IPS-18c (cell line): Measurements from ENCODE around the gene LRRC17.
"Not testable (repeated sequence)": the region's sequence is repeated elsewhere in the genome, so short reads cannot be mapped to it uniquely, and the experiment has no call there.

Experiments used
- H3K4me3 ChIP-seq: 2 replicates; pipeline ENCODE4 v1.7.0; 2013; ENCODE audit warnings: low read depth, mild to moderate bottlenecking, low read length, moderate library complexity; ENCODE audit not compliant: insufficient read depth
- H3K9me3 ChIP-seq: one replicate; pipeline ENCODE4 v1.6.1; 2013; ENCODE audit warnings: mild to moderate bottlenecking, low read length, moderate library complexity; ENCODE audit not compliant: control insufficient read depth, insufficient read depth

LRRC17 gene

DNA sequence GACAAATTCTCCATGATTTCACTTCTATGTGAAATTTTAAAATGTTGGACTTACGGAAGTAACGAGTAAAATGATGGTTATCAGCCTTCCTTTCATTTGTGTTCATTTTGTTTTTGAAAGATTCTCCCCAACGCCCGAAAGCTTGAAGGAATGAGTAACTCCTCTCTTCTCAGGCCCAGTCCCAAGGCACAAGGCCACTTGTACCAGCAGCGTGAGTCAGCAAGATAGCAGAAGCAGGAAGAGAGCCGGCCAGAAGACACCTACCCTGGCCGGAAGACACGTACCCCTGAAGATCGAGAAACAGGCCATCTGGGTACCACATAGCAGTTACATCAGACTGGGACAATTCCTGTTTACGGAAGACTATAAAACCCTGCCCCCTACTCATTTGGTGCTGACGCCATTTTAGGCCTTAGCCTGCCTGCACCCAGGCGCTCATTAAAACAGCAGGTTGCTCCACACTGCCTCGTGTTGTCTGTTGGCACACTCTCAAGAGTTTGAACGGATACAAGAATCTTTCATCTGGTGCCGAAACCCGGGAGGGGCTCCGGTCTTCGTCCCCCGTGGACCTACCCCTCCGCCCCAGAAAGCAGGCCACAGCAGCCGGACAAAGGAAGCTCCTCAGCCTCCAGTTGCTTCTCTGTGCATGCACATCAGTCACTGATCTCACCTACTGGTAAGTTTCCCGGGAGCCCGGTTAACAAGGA, 60.4 kb downstream of the LRRC17 start:
- Histone ChIP-seq H3K9me3 (no peaks in the 10 kb centered on the region), H3K4me3 (no peak overlapping the region)

- Histone ChIP-seq H3K4me3 (no peak overlapping the region), H3K9me3 (no peaks in the 10 kb centered on the region)
Measured at GRCh38 chr7:102974366-102975236, 61.8 kb downstream of the LRRC17 start.

DNA sequence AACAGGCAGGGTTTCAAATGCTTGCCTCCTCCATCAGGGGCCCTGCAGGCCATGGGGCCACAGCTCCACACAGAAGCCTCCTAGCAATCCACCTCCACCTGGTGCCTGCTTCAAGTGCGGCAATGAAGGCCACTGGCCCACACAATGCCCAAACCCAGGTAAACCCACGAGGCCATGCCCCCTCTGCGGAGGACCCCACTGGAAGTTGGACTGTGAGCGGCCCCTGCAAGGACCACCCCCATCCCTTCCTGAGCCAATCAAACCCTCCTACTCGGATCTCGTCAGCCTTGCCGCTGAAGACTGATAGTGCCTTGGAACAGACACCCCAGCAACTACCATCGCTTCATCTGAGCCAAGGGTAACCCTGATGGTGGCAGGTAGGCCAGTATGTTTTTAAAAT, 63.1 kb downstream of the LRRC17 start:
- no peaks in the 10 kb centered on the region for H3K9me3 ChIP-seq
- H3K4me3 ChIP-seq = no peak overlapping the region

GRCh38 chr7:102976493-102976892, 63.7 kb downstream of the LRRC17 start:
- Histone ChIP-seq H3K4me3 (no peak overlapping the region), H3K9me3 (no peaks in the 10 kb centered on the region)

DNA sequence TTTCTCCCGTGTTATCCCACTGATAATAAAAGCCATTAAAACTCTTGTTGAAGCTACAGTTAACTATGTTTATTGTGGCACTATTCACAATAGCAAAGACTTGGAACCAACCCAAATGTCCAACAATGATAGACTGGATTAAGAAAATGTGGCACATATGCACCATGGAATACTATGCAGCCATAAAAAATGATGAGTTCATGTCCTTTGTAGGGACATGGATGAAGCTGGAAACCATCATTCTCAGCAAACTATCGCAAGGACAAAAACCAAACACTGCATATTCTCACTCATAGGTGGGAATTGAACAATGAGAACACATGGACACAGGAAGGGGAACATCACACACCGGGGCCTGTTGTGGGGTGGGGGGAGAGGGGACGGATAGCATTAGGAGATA, 64.8 kb downstream of the LRRC17 start:
- H3K4me3 ChIP-seq, H3K9me3 ChIP-seq: not testable (repeated sequence)

GRCh38 chr7:102978284-102978683, 65.5 kb downstream of the LRRC17 start:
- Histone ChIP-seq H3K9me3 (no peaks in the 10 kb centered on the region), H3K4me3 (no peak overlapping the region)

DNA sequence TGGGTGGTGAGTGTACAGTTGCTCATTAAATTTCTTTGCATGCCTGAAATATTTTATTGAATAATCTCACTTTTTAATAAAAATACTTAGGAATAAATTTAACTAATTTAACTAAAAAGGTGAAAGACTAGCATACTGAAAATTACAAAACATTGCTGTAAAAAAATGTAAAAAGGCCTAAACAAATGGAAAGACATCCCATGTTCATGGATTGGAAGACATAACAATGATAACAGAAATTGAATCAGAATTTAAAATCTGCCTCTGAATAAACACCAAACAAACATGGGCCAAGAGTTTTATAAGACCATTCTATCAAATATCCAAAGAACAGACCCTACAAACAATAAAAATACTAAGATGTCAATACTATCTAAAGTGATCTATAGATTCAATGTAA, 66.9 kb downstream of the LRRC17 start:
- Histone ChIP-seq H3K4me3 (no peak overlapping the region), H3K9me3 (no peaks in the 10 kb centered on the region)

GRCh38 chr7:102981451-102981850, 68.7 kb downstream of the LRRC17 start:
- H3K9me3 ChIP-seq = no peaks in the 10 kb centered on the region
- H3K4me3 ChIP-seq = no peak overlapping the region

- no peak overlapping the region for H3K4me3 ChIP-seq
- no peaks in the 10 kb centered on the region for H3K9me3 ChIP-seq
Measured at GRCh38 chr7:102982235-102982634, 69.4 kb downstream of the LRRC17 start.

GRCh38 chr7:102983602-102984001, 70.8 kb downstream of the LRRC17 start:
- H3K9me3 ChIP-seq = no peaks in the 10 kb centered on the region

DNA sequence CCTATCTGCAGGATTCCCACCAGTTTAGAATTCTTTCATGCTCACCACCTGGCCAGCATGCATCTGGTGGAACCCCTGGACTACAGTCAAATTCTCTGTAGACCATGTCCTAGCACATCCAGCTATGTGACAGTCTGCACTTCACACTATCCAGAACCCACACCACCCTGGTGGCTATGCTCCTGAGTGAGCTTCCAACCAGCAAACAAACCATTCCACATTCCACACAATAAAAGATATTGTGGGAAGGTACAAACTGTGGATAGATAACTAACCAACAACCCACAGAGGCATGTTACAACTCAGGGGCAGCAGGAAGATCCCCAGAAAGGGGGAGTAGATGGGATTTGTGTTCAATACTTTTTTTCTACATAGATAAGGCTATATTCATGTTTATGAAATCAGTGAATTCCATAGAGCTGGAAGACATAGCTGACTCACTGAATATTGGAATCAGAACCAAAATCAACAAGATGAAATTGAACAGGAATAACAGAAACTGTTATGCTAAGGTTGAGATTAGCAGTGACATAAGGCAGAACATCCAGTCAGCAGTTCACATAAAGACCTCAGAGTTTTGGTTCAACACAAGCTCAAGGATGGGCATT, 72.5 kb downstream of the LRRC17 start:
- H3K4me3 ChIP-seq = no peak overlapping the region
- H3K9me3 ChIP-seq = no peaks in the 10 kb centered on the region

More at GRCh38 chr7:102983602-102984001, 70.8 kb downstream of the LRRC17 start:
- H3K4me3 ChIP-seq = no peak overlapping the region

DNA sequence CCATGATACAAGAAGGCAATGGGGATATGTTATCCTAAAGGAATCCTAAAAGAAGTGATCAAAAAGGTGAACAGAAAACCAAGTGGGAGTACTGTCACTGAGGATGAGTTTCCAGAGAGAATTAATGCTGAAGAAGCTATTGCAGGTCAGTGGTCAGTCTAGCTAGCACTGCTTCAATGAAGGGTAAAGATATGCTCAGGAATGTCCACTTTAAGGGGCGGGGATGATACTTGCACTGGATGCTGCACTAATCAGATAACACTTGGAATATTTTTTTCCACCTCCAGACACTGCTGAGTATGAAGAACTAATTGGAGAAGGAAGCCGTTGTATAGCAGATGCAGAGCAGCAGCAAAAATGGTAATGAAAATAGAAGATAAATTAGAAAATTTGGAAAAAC, 75.3 kb downstream of the LRRC17 start:
- no peaks in the 10 kb centered on the region for H3K9me3 ChIP-seq

DNA sequence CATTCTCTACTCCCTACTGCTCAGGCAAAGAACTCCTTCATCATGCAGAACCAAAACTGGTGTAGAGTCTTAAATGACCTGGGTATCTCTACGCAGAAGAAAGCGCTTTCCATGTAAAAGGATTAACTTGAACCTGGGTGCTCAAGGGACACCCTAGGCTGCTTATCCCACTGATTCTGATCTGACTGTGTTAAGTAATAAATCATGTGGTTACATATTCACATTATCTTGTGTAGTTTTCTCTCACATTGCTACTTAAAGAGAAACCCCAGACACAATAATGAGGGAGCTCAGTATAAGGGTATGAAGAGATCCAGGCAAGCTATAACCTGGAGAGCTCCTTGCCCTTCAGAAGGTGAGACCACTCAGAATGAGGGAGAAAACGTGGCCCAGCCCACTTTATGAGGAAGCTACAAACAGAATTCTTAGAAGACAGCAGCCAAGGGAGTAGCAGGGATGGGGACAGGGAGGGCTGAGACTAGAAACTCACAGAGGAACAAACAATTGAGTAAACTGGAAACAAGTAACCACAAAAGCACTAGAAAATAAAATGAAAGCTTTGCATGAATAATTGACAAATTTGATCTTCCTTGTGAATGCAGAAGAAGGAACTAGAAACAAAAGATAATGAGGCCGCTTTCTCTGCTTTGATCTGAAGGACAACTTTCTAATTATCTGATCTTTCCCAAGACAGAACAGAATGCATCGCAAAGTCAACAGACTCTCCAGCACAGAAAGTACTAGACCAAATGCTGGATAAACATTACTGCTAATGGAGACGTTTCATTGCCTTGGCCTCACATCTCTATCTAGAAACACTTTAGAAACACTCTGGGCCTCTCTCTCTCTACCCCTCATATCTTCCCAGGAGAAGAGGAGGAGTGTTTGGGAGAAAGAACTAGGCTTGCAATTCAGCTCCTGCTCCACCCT, 76.1 kb downstream of the LRRC17 start:
- H3K9me3 ChIP-seq = no peaks in the 10 kb centered on the region
- no peak overlapping the region for H3K4me3 ChIP-seq

More for the DNA sequence above, 75.3 kb downstream of the LRRC17 start:
- H3K4me3 ChIP-seq = no peak overlapping the region

DNA sequence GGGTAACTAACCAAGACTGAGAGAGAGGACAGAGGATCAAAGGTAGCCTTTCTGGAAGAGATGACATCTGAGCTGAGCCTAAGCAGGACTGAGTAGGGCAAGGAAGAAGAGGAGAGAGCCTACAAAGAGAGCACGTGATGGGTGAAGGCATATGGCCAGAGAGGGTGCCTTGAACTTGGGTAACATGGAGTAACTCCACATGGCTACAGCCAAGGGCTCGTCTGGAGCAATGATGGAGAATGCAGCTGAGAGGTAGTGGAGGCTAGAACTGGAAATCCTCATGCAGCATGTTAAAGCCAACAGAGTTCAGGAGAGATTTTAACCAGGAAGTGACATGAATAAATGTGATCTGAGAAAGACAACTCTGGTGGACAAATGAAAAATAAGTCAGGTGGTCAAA, 77.8 kb downstream of the LRRC17 start:
- no peak overlapping the region for H3K4me3 ChIP-seq
- no peaks in the 10 kb centered on the region for H3K9me3 ChIP-seq

GRCh38 chr7:102991077-102991539, 78.3 kb downstream of the LRRC17 start:
- no peaks in the 10 kb centered on the region for H3K9me3 ChIP-seq
- H3K4me3 ChIP-seq = no peak overlapping the region

- no peak overlapping the region for H3K4me3 ChIP-seq
- no peaks in the 10 kb centered on the region for H3K9me3 ChIP-seq
Measured at GRCh38 chr7:102991540-102992214, 78.9 kb downstream of the LRRC17 start.
